T-helper 2 cell treated with Interferon-gamma antibody and Interleukin-4, amounts not matched to agents 100 ng/mL and 5 ng/mL, for 36 hours (primary cell): ENCODE data around the gene KCNH6. TPM values are rescaled to one million over a fixed set of nuclear protein-coding genes. Genes with fewer than 3 reads are reported as not detected.

Source experiments
- intact Hi-C: fragments of 100-400 bp; cut with micrococcal nuclease; formaldehyde crosslinking; loops from one replicate; pipeline ENCODE4 v1.15.1; 2023
- total RNA-seq: library from RNA; stranded (reverse); gene quantifications from 2 replicates; pipeline ENCODE4 v1.2.3, GENCODE V29; 2022

Gene KCNH6, protein sequence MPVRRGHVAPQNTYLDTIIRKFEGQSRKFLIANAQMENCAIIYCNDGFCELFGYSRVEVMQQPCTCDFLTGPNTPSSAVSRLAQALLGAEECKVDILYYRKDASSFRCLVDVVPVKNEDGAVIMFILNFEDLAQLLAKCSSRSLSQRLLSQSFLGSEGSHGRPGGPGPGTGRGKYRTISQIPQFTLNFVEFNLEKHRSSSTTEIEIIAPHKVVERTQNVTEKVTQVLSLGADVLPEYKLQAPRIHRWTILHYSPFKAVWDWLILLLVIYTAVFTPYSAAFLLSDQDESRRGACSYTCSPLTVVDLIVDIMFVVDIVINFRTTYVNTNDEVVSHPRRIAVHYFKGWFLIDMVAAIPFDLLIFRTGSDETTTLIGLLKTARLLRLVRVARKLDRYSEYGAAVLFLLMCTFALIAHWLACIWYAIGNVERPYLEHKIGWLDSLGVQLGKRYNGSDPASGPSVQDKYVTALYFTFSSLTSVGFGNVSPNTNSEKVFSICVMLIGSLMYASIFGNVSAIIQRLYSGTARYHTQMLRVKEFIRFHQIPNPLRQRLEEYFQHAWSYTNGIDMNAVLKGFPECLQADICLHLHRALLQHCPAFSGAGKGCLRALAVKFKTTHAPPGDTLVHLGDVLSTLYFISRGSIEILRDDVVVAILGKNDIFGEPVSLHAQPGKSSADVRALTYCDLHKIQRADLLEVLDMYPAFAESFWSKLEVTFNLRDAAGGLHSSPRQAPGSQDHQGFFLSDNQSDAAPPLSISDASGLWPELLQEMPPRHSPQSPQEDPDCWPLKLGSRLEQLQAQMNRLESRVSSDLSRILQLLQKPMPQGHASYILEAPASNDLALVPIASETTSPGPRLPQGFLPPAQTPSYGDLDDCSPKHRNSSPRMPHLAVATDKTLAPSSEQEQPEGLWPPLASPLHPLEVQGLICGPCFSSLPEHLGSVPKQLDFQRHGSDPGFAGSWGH
- total RNA-seq, result not detected in 2 replicates

DNA sequence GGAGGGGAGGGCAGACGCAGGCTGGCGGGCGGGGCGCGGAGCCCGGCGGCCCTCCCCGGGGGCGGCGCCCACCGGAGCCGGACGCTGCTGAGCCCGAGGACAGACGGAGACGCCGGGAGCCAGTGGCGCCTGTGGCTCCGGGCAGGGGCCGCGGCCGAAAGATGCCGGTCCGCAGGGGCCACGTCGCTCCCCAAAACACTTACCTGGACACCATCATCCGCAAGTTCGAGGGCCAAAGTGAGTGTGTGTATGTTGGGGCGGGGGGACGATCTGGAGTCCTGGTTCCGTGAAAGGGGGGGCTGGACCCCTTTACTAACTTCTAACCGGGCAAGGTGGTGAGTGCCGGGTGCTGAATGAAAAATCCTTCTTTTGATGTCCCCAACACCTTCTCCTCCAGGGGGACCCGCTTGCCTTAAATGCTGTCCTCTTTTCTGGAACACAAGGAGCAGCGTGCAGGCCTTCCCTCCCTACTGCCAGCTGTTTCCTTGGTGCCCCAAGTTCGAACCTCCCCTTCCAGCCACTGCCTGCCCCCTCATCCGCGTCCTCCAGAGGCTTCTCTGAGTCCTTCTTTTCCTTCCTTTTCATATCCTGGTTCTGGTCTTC lies at the start of gene KCNH6:
Gene KCNH6 (plus strand): TSS at position 106 of the 603 bp plus-strand sequence. CDS start 56 bp downstream, at position 162.
- intact Hi-C loops, result loop anchor here (1.0 kb wide), 1 partner anchor 27 kb away; the partner anchor contains the start of gene DCAF7

DNA sequence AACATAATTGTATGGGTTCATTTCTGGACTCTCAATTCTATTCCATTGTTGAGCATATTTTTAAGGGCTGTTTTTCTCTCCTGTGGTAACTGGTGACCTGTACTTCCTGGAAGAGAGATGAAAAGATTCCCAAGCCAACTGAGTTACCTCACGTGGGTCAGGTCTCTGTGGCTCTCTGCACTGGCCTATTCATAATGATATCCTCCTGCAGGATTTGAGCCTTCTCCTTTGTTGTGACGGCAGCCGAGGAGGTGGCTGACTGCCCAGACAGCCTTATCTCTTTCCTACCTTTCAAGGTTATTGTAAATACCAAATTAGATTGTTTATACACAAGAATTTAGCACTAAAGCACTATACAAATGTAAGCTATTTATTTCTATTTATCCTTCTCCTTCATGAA lies 49.0 kb upstream of the KCNH6 start:
- intact Hi-C loops, result no loop called here

DNA sequence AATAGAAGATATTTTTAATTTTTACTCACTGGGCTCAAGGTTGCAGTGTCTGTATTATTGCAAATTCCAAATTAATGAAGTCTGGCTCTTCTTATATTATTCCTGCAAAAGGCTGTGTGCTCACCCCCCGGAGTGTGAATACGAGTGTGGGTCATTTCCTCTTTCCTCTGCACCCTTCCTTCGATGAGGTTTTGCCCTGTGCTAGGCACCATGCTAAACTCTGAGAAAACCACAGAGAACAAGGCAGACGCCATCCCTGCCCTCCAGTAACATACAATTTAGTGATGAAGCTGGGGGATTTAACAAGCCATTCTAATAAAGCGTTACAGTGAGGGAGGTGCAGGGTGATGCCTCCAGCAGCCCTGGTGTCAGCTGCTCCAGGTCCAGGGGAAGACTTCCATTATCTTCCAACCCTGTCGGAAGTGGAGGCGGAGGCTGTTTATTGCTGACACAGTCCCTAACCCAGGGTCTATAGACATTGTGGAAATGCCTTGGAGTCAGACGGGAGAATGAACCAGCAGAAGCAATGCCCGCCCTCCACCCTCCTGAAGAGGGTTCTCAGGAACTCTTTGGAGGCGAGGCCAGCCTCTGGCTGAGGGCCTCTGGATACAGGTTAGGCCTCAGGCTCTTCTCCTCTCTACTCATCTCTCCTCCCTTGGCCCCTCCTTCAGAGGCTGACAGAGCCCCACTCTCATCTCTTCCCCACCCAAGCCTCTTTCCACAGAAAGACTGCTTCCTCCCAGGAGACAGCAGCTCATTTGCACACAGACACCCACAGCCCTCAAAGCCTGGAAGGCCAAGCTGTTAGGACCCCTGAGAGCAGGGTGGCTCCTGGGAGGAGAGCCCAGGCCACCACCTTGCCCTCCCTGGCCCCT lies 48.3 kb upstream of the KCNH6 start:
- intact Hi-C loops, result no loop called here

DNA sequence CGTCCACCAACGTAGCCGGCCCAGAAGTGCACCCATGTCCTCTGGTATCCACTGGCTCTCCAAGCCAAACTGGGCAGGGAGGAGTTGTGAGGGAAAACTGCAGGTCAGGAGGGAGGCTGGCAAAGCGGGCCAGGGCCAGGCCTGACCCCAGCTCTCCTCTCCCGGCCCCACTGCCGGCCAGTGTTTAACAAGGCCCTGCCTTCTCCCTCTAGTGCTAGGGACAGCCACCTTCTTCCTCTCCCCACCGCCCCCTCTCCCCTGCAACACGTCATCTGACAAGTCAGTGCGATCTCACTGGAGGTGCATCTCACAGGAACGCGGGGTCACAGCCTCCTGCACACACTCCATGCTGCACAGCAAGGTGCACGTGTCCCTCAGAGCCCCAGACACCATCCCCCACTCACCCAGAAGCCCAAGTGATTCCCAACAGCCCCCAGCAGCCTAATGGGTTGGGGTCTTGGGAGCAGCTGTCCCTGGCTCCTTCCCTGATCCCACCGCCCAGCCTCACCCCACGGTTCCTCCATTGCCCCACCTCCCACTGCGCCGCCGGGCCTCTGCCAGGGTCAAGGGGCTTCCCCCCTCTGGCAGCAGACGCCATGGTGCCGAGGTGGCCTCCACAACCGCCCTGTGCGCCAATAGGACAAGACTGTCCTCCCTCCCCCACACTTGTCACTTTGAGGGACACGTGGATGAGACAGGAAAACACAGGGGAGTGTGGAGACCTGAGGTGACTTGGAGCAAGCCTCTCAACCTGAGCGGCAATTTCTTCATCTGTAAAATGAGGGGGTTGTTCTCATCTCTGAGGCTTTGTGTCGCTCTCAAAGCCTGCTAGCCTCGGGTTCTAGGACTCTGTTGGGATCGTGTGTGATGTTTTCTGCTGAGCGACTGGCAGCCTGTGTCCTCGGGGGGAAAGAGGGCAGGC lies 47.4 kb upstream of the KCNH6 start:
- intact Hi-C loops, result no loop called here

DNA sequence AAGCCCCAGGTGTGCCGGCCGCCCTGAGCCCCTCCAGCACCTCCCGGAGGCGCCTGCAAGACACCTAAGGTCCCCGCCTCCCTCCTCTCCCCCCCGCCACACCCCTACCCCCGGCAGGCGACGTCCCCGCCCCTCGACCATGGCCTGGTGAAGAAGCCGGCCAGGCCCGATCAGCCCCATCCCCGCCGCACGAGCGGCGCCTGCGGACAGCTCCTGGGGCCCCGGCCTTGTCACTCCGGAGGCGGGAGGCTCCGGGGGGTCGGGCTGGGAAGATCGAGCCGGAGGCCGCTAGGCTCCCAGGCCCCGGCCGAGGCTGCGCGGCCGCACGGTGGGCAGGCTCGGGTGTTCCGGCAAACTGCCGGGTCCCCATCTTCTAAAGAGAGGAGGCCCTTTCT lies 46.7 kb upstream of the KCNH6 start:
- intact Hi-C loops, result no loop called here

DNA sequence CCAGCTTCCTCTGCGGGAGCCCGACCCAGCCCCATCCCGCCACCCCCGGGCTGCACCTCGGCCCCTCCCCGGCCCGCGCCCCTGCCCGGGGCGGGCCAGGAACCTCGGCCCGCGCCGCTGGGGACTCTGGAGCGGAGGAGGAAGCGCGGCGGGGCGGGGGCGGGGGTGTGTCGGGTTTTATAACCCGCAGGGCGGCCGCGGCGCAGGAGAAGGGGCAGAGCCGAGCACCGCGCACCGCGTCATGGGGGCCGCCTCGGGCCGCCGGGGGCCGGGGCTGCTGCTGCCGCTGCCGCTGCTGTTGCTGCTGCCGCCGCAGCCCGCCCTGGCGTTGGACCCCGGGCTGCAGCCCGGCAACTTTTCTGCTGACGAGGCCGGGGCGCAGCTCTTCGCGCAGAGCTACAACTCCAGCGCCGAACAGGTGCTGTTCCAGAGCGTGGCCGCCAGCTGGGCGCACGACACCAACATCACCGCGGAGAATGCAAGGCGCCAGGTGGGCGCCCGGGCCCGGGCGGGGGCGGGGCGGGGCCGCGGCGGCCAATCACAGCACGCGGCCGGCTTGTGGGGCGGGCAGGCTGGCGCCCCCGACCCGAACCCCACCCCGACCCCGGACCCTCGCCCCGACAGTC lies 46.2 kb upstream of the KCNH6 start, which contains the start of gene ACE:
Gene ACE (plus strand): TSS at position 208 of the 626 bp plus-strand sequence. CDS start 34 bp downstream, at position 242.
- intact Hi-C loops, result no loop called here

DNA sequence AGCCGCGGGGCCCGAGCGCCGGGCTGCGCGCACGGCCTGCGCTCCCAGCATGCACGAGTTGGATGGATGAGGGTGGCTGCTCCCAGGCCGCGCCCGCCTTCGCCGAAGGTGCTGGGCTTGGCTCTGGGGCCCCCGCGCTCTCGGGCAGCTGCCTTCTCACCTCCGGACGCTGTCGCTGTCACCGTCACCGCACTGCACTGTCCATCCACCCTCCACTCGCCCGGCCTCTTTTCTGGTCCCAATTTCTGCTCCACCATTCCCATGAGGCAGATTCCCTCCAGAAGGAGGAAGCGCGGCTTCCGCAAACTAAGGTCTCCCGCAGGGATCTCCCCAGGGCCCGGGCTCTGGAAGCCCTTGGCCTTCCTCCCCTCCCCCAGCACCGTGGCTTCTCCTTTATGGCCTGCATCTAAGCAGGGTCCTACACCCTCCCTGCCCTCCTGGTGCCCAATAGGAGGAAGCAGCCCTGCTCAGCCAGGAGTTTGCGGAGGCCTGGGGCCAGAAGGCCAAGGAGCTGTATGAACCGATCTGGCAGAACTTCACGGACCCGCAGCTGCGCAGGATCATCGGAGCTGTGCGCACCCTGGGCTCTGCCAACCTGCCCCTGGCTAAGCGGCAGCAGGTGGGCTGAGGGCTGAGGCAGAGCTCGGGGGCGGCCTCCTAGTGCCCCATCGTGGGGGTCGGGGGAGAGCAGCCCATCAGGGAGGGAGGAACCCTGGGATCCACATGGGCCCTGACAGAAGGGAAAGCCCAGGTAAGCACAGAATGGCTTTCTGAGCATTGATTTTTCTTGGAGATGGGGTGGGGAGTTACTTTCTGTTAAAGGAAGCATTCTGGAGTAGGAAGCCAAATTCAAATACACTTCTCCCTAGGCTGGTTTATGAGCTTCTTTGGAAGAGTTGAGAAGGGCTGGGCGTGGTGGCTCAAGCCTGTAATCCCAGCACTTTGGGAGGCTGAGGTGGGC lies 45.4 kb upstream of the KCNH6 start:
- intact Hi-C loops, result loop anchor here (2.0 kb wide), 1 partner anchor 135 kb away; no protein-coding TSS in a partner anchor

DNA sequence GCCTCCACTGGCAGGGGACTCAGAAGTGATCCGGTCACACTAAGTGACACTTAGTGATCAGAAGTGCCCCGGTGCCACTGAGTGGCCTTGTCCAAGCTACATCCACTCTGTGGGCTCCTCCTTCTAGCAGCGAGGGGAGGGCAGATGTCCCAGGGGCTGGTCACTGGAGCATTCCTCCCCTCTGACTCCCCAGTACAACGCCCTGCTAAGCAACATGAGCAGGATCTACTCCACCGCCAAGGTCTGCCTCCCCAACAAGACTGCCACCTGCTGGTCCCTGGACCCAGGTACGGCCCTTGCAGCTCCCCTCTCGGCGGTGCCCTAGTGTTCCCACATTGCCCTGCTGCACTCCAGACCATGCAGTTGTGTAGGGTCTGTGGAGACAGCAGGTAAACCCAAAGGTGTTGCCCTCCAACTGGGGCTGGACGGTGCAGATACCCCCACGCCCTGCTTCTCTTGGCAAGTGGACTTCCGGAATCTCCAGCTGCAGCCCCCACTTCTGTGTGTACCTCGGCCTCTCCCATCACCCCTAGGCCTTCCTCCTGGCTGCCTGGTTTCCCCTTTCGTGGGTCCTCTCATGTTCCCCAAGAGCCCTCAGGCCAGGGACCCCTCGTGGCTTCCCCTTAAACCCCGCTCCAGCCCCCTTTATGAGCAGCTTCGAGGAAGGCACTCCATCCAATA lies 44.2 kb upstream of the KCNH6 start:
- intact Hi-C loops, result loop anchor here (1.0 to 2.0 kb wide), 2 partner anchors 54 to 134 kb away; no protein-coding TSS in a partner anchor

DNA sequence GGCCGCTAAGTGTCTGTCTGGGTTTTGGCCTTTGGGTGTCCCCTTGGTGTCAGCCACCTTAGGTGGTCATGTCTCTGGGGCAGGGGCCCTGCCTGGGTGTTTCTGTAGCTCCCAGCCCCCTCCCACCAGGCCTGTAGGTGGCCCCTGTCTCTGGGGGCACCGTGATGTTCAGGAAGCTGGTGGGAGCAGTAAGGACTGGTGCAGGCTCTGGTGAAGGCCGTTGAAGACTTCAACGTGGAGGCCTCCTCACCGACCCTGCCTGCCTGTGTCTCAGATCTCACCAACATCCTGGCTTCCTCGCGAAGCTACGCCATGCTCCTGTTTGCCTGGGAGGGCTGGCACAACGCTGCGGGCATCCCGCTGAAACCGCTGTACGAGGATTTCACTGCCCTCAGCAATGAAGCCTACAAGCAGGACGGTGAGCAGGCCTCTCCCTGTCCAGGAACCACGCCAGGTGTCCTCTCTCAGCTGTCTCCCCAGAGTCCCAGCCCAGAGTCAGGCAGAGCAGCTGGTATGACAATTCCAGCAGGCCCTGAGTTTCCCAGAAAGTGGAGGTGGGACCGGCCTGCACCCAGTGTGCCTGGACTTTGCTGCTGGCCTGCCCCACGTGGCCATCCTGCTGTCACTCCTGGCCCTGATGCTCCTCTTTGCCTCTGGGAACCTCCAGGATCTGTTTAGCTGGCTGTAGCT lies 43.5 kb upstream of the KCNH6 start:
- intact Hi-C loops, result loop anchor here (1.0 to 2.0 kb wide), 2 partner anchors 54 to 133 kb away; no protein-coding TSS in a partner anchor

DNA sequence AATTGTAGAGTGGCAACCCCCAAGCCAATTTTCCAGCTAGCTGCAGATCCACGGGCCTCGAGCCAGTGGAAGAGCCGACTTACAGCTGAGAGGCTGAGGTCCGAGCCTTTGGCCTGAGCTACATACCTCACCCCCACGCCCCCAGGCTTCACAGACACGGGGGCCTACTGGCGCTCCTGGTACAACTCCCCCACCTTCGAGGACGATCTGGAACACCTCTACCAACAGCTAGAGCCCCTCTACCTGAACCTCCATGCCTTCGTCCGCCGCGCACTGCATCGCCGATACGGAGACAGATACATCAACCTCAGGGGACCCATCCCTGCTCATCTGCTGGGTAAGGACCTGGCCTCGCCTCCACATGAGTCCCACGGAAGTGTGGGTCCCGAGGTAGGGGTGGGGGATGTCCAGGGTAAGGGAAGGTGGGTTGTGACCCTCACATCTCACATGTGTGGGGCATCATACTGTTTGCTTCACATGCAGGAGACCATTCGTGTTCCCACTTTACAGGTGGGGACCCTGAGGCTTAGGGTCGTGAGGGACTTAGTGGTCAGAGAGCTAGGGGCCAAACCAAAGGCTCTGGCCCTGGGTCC lies 42.9 kb upstream of the KCNH6 start:
- intact Hi-C loops, result no loop called here

DNA sequence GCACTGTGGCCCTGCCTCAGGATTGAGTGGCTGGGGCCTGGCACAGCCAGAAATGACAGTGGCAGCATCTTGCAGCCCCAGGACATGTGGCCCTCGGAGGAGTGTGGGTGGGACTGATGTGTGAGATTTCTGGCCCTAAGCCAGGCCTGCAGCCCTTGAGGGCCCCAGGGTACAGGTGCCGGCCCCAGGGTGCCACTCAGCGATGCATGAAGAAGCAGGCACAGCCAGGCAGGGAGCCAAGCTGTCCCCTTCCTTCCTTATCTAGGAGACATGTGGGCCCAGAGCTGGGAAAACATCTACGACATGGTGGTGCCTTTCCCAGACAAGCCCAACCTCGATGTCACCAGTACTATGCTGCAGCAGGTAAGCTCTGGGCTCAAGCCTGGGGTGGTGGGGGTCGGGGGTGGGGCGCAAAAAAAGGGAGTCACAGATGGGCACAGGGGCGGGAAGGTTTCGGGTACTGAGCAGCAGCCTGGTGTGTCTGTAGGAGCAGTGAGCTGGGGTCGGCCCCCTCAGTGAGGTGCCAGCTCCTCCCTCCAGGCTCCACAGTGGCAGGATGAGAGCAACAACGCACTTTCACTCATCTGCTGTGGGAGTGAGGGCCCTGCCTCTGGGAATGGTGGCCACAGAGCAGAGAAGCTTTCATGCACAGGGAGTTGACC lies 42.2 kb upstream of the KCNH6 start:
- intact Hi-C loops, result no loop called here

DNA sequence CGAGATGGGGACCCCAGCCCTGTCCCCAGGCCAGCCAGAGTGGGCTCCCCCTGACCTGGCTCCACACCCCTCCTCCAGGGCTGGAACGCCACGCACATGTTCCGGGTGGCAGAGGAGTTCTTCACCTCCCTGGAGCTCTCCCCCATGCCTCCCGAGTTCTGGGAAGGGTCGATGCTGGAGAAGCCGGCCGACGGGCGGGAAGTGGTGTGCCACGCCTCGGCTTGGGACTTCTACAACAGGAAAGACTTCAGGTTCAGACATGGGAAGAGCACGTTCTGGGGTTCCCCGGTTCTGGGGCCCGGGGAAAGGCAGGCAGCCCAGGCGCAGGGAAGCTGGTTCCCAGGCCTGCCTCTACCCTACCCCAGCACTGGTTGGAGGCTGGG lies 41.7 kb upstream of the KCNH6 start:
- intact Hi-C loops, result no loop called here

DNA sequence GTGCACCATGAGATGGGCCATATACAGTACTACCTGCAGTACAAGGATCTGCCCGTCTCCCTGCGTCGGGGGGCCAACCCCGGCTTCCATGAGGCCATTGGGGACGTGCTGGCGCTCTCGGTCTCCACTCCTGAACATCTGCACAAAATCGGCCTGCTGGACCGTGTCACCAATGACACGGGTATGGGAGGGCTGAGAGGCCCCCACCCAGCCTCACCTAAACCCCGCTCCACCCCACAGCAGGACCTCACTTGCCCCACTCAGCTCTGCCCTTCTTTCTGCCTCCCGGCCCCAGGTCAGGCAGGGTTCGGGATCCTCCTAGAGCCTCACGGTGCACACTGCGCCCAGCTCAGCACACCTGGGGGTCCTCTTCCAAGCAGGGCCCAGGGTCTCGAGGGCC lies 40.6 kb upstream of the KCNH6 start:
- intact Hi-C loops, result no loop called here

DNA sequence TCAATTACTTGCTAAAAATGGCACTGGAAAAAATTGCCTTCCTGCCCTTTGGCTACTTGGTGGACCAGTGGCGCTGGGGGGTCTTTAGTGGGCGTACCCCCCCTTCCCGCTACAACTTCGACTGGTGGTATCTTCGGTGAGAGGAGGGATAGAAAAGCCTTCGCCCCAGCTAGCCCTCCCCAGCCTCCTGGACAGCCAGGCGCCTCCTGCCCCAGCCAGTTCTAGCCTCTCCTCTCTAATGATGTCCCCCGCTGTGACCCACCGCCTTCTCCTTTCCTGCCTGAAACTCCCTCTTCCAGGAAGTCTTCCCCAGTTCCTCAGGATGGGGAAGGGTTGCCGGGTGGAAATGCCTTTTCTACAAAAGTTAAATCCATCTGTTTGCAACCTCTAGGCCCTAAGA lies 40.1 kb upstream of the KCNH6 start:
- intact Hi-C loops, result no loop called here
